Activated B cell treated with CpG ODN at 0.5 μM for 24 hours (primary cell): ENCODE data around the gene GJB6. TPM values are rescaled to one million over a fixed set of nuclear protein-coding genes. Genes with fewer than 3 reads are reported as not detected.

Experiments used
- ATAC-seq: fragments of 200-7000 bp; cut with Tn5 transposase; one replicate; pipeline ENCODE4 v1.10.0; 2021; ENCODE audit warnings: low read depth, mild to moderate bottlenecking, moderate library complexity
- CTCF ChIA-PET: fragments of 350-600 bp; sonication (Branson Sonifier 250); formaldehyde crosslinking; loops from one replicate; lab custom pipeline; 2021; ENCODE audit warnings: antibody characterized with exemption; lab: Charles Lee
- POLR2A ChIA-PET: fragments of 350-600 bp; sonication (Branson Sonifier 250); formaldehyde crosslinking; loops from one replicate; lab custom pipeline; 2021; ENCODE audit warnings: antibody characterized with exemption; lab: Charles Lee
- DNase-seq: peaks from one replicate; pipeline ENCODE4 v3.0.0; 2022
- H3K27ac Mint-ChIP-seq: one replicate; pipeline ENCODE4 v1.8.0; 2020; ENCODE audit warnings: mixed read lengths
- H3K27me3 Mint-ChIP-seq: one replicate; pipeline ENCODE4 v1.8.0; 2021; ENCODE audit warnings: mixed read lengths
- H3K36me3 Mint-ChIP-seq: one replicate; pipeline ENCODE4 v1.8.0; 2021; ENCODE audit warnings: low read depth, mixed read lengths
- H3K4me1 Mint-ChIP-seq: one replicate; pipeline ENCODE4 v1.8.0; 2021; ENCODE audit warnings: mixed read lengths
- H3K4me3 Mint-ChIP-seq: one replicate; pipeline ENCODE4 v1.8.0; 2020; ENCODE audit warnings: mild to moderate bottlenecking, mixed read lengths
- H3K9me3 Mint-ChIP-seq: one replicate; pipeline ENCODE4 v1.8.0; 2020; ENCODE audit warnings: mixed read lengths
- intact Hi-C: fragments of 100-400 bp; cut with micrococcal nuclease; formaldehyde crosslinking; loops from one replicate; pipeline ENCODE4 v1.15.1; 2024
- total RNA-seq: library from RNA; stranded (reverse); gene quantifications from 2 replicates; pipeline ENCODE4 v1.2.3, GENCODE V29; 2022
- TF ChIP-seq, protein P1 (sequence below): fragments of 200-600 bp; IDR thresholded peaks from one replicate; pipeline ENCODE4 v1.8.0; 2022; ENCODE audit warnings: antibody characterized with exemption, mild to moderate bottlenecking

GJB6 gene
- total RNA-seq, 1 donor from 2014 or later = not detected

DNA sequence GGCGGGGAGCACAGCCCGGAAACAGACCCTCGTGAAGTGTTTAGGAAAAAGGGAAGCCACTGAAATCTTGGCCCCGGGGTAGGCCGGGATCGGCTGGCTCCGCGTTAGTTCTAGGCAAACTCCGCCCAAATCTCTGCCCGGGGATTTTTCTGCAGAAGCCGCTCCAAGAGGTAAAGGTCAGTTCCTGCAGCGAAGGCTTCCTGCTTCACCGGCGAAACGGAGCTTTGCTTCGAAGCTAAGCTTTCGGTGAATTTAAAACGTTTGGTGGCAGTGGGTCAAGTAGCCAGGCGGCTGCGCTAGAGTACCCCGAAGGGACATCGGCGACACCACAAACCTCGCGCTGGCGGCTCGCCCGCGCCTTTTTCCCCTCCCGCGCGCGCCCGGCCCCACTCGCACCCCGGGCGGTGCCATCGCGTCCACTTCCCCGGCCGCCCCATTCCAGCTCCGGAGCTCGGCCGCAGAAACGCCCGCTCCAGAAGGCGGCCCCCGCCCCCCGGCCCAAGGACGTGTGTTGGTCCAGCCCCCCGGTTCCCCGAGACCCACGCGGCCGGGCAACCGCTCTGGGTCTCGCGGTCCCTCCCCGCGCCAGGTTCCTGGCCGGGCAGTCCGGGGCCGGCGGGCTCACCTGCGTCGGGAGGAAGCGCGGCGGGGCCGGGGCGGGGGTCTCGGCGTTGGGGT, 39.8 kb downstream of the GJB6 start:
- POLR2A ChIA-PET = no interaction called here
- CTCF ChIA-PET = no interaction called here
- ATAC-seq (no peak), DNase-seq (no peak)
- TF ChIP-seq, protein P1, sequence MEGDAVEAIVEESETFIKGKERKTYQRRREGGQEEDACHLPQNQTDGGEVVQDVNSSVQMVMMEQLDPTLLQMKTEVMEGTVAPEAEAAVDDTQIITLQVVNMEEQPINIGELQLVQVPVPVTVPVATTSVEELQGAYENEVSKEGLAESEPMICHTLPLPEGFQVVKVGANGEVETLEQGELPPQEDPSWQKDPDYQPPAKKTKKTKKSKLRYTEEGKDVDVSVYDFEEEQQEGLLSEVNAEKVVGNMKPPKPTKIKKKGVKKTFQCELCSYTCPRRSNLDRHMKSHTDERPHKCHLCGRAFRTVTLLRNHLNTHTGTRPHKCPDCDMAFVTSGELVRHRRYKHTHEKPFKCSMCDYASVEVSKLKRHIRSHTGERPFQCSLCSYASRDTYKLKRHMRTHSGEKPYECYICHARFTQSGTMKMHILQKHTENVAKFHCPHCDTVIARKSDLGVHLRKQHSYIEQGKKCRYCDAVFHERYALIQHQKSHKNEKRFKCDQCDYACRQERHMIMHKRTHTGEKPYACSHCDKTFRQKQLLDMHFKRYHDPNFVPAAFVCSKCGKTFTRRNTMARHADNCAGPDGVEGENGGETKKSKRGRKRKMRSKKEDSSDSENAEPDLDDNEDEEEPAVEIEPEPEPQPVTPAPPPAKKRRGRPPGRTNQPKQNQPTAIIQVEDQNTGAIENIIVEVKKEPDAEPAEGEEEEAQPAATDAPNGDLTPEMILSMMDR = no peak
- peaks cover 50% of the 10 kb centered on the region for H3K27me3 Mint-ChIP-seq
- H3K4me1 Mint-ChIP-seq = peaks cover 20% of the 10 kb centered on the region
- no peak overlapping the region for H3K27ac Mint-ChIP-seq
- H3K36me3 Mint-ChIP-seq = no peaks in the 10 kb centered on the region
- H3K9me3 Mint-ChIP-seq = no peaks in the 10 kb centered on the region
- peak overlapping the region; percentile 64 for H3K4me3 Mint-ChIP-seq
- intact Hi-C loops = loop anchor here (10.0 kb wide), 2 partner anchors 303 to 513 kb away; partner anchors contain the start of gene IL17D

DNA sequence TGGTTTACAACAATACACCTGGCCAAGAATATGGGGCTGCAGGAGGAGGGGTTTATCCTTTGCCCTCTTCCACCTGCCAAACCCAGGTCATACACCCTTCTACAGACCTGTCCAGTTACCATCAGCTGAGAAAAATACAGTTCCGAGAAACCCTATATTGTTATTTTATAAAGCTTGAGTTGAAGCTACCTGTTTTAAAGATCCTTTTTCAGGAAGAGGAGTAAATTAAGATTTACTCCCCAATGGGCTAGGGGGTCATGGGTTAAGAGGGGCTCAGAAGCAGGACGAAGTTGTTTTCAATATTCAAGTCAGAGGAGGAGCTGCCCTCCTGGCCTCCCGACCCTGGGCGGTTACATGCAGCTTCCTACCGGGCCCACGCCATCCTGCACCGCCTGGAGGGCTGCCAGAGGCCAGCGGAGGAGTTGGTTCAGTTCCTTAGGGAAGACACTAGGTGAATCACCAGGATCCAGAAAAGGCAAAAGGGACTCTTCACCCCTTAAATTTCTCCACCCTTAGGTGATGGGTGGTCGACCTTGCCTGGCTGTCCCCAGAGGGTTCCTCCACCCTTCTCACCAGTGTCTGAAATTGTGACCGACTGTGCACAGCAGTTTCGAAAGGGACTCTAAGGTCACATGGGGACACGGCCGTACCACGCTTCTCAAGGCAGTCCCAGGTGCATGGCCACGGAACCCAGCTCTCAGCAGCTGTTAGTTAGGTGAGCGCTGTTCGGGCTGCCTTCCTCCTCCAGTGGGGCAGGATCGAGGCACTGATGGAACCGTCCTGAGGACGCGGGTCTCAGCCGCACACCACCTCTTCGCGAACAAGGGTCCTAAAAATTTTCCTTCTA, 40.6 kb downstream of the GJB6 start:
- ChIA-PET POLR2A (no interaction called here), CTCF (interaction anchor here (1.1 kb wide), 1 partner anchor 13 kb away, joined by 4 read pairs; no protein-coding TSS in a partner anchor)
- H3K27me3 Mint-ChIP-seq = peaks cover 46% of the 10 kb centered on the region
- H3K9me3 Mint-ChIP-seq = no peaks in the 10 kb centered on the region
- no peak overlapping the region for H3K27ac Mint-ChIP-seq
- peak overlapping the region; percentile 64 for H3K4me3 Mint-ChIP-seq
- intact Hi-C loops = loop anchor here (1.0 to 10.0 kb wide), 3 partner anchors 9 to 513 kb away; partner anchors contain the start of gene IL17D
- ATAC-seq (no peak), DNase-seq (no peak)
- H3K36me3 Mint-ChIP-seq = no peaks in the 10 kb centered on the region
- peaks cover 20% of the 10 kb centered on the region for H3K4me1 Mint-ChIP-seq
- TF ChIP-seq, protein P1 = no peak

- Mint-ChIP-seq H3K27me3 (peaks cover 42% of the 10 kb centered on the region), H3K27ac (no peak overlapping the region), H3K9me3 (no peaks in the 10 kb centered on the region), H3K36me3 (no peaks in the 10 kb centered on the region), H3K4me1 (peaks cover 20% of the 10 kb centered on the region), H3K4me3 (no peak overlapping the region)
- POLR2A ChIA-PET = interaction anchor here (0.6 kb wide), 1 partner anchor 557 kb away, joined by 3 read pairs; the partner anchor contains the start of gene MPHOSPH8
- DNase-seq = no peak
- TF ChIP-seq, protein P1 = no peak
- CTCF ChIA-PET = interaction anchor here (1.1 kb wide), 1 partner anchor 12 kb away, joined by 4 read pairs; no protein-coding TSS in a partner anchor
- intact Hi-C loops = loop anchor here (1.0 to 10.0 kb wide), 3 partner anchors 8 to 514 kb away; partner anchors contain the start of gene IL17D
- no peak for ATAC-seq
Observed at GRCh38 chr13:20190481-20191310, 41.4 kb downstream of the GJB6 start.

DNA sequence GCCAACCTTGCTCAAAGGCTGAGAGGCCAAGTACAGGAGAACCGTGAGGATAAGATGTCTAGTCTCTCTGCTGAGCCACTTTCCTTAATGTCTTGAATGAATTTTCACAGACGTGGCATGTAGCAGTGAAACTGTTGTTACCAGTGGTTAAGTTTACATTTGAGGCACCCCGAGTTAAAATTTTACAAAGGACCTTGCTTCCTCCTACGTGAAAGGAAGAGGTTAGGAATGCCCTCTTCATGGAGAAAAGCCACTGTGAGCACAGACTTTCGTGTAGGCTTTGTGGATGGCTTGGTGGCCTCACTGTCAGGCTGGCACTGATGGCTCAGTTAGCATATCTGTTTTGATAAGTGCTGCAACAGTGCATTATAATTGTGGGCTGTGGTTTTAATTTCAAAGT, 42.0 kb downstream of the GJB6 start:
- H3K27me3 Mint-ChIP-seq = peaks cover 39% of the 10 kb centered on the region
- ATAC-seq (no peak), DNase-seq (no peak)
- ChIA-PET POLR2A (no interaction called here), CTCF (no interaction called here)
- H3K36me3 Mint-ChIP-seq = no peaks in the 10 kb centered on the region
- no peaks in the 10 kb centered on the region for H3K9me3 Mint-ChIP-seq
- TF ChIP-seq, protein P1 = no peak
- H3K27ac Mint-ChIP-seq = no peak overlapping the region
- H3K4me3 Mint-ChIP-seq = no peak overlapping the region
- intact Hi-C loops = loop anchor here (10.0 kb wide), 2 partner anchors 305 to 515 kb away; partner anchors contain the start of gene IL17D
- peaks cover 20% of the 10 kb centered on the region for H3K4me1 Mint-ChIP-seq
